Central memory CD4-positive, alpha-beta T cell (primary cell): ENCODE data around the gene KDM2B.
A peak's percentile ranks its signal among the peaks of the same experiment; 100 is the strongest.

Experiments
- DNase-seq: peaks from one replicate; pipeline ENCODE4 v3.0.0; 2022

KDM2B gene

GRCh38 chr12:121453629-121454028 is 127.2 kb downstream of the KDM2B start:
- no peak for DNase-seq

GRCh38 chr12:121452985-121453360 is 127.8 kb downstream of the KDM2B start:
- DNase-seq = no peak

GRCh38 chr12:121452340-121452984 is 128.4 kb downstream of the KDM2B start:
- no peak for DNase-seq

- DNase-seq = no peak
Measured at GRCh38 chr12:121451961-121452339, 128.9 kb downstream of the KDM2B start.

GRCh38 chr12:121448771-121449315 is 132.0 kb downstream of the KDM2B start:
- DNase-seq = no peak

GRCh38 chr12:121446750-121447149 is 134.1 kb downstream of the KDM2B start:
- DNase-seq = no peak

GRCh38 chr12:121444842-121445202 is 136.0 kb downstream of the KDM2B start:
- no peak for DNase-seq

- DNase-seq = no peak
Measured at GRCh38 chr12:121443911-121444841, 136.6 kb downstream of the KDM2B start.

GRCh38 chr12:121443193-121443870 is 137.5 kb downstream of the KDM2B start:
- peak; percentile 37 for DNase-seq

GRCh38 chr12:121442028-121442948 is 138.5 kb downstream of the KDM2B start:
- no peak for DNase-seq

- DNase-seq = no peak
Measured at GRCh38 chr12:121441555-121441954, 139.3 kb downstream of the KDM2B start.

GRCh38 chr12:121440768-121441167 is 140.1 kb downstream of the KDM2B start:
- no peak for DNase-seq

GRCh38 chr12:121439715-121440114 is 141.1 kb downstream of the KDM2B start:
- DNase-seq = no peak

- DNase-seq = no peak
Measured at GRCh38 chr12:121438905-121439304, 141.9 kb downstream of the KDM2B start.

GRCh38 chr12:121436706-121437105 is 144.1 kb downstream of the KDM2B start:
- no peak for DNase-seq

- DNase-seq = no peak
Measured at GRCh38 chr12:121432740-121433480, 147.9 kb downstream of the KDM2B start.

- DNase-seq = no peak
Measured at GRCh38 chr12:121430833-121431415, 149.9 kb downstream of the KDM2B start.

- DNase-seq = no peak
Measured at GRCh38 chr12:121428883-121429282, 151.9 kb downstream of the KDM2B start.

GRCh38 chr12:121427556-121428050 is 153.2 kb downstream of the KDM2B start:
- no peak for DNase-seq

- no peak for DNase-seq
Measured at GRCh38 chr12:121424624-121424975, 156.2 kb downstream of the KDM2B start.
